Esophagus squamous epithelium (tissue), 4 donors: ENCODE measurements around the gene PAX8.

Source experiments
- POLR2A ChIP-seq, 4 donors: fragments of 450-650 bp; IDR thresholded peaks; one replicate each; pipeline ENCODE4 v1.6.1; 2017; ENCODE audit warnings: antibody characterized with exemption in 4 of 4, mild to moderate bottlenecking in 4 of 4, moderate library complexity in 3 of 4
- TF ChIP-seq, protein P1 (sequence below), 6 experiments: fragments of 450-650 bp in 4 of 6; fragments of 200-600 bp in 2 of 6; sonication (generic) in 2 of 6; IDR thresholded peaks; one replicate each; pipeline ENCODE4 v1.5.1; 2016 to 2019; ENCODE audit warnings: antibody characterized with exemption in 6 of 6, mild to moderate bottlenecking in 4 of 6, moderate library complexity in 4 of 6

DNA sequence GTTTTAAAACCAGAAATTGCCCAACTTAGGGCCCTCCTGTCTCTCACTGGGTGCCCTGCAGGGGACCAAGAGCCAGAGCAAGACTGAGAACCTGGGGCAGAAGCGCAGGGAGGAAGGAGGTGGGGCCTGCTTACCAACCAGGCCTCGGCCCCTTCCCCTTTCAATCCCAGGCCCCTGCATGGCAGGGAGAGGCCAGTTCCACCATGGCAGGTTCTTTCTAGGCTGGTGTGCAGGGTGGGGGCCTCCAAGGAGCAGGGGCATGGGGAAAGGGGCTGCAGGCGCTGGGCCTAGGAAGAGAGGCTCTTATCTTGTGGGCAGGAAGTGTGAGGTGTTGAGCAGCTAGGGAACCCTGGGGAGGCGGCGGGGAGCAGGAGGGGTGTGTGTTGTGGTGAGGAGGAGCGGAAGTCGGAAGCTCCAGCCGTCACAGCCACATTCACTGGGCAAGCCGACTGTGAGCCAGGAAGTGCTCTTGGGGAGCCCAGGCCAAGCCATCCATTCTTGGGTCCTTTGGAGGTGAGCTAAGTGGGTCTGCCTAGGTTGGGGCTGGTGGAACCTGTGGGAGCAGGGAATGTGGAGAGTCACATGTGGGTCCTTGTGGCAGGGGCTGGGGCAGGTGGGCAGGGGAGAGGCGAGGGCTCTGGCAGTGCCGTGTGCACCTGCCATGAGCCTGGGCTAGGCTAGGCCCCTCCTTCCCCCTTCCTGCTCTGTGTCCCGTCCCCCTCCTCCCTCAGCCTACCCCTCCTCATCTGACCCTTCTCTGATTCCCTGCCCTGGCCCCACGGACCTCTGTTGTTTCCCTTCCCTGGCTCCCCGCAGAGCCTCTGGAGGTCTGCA lies 105.0 kb downstream of the PAX8 start, which contains the start of gene PSD4:
- TF ChIP-seq, protein P1, sequence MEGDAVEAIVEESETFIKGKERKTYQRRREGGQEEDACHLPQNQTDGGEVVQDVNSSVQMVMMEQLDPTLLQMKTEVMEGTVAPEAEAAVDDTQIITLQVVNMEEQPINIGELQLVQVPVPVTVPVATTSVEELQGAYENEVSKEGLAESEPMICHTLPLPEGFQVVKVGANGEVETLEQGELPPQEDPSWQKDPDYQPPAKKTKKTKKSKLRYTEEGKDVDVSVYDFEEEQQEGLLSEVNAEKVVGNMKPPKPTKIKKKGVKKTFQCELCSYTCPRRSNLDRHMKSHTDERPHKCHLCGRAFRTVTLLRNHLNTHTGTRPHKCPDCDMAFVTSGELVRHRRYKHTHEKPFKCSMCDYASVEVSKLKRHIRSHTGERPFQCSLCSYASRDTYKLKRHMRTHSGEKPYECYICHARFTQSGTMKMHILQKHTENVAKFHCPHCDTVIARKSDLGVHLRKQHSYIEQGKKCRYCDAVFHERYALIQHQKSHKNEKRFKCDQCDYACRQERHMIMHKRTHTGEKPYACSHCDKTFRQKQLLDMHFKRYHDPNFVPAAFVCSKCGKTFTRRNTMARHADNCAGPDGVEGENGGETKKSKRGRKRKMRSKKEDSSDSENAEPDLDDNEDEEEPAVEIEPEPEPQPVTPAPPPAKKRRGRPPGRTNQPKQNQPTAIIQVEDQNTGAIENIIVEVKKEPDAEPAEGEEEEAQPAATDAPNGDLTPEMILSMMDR (IDR thresholded peaks at IDR 0.05) = no peak
- peak in 1 of 4 donors; percentile 45 for TF ChIP-seq POLR2A (IDR thresholded peaks at IDR 0.05)
